H9 (cell line): ENCODE measurements around the gene PTTG1IP. TPM values are rescaled to one million over a fixed set of nuclear protein-coding genes. Genes with fewer than 3 reads are reported as not detected.

ENCODE experiments used
- DNase-seq: peaks from one replicate; pipeline ENCODE4 v3.0.0-alpha.2; 2017
- H2AFZ ChIP-seq: one replicate; pipeline ENCODE4 v1.6.1; 2013; ENCODE audit warnings: mild to moderate bottlenecking, low read length, control low read depth, moderate library complexity
- H2AK5ac ChIP-seq: 2 replicates; pipeline ENCODE4 v1.6.1; 2013; ENCODE audit warnings: low read length, control low read depth, mixed read lengths; ENCODE audit not compliant: insufficient read length
- H2BK120ac ChIP-seq: one replicate; pipeline ENCODE4 v1.6.1; 2013; ENCODE audit warnings: low read depth, mild to moderate bottlenecking, low read length, control low read depth, inconsistent platforms; ENCODE audit not compliant: poor library complexity, severe bottlenecking
- H2BK12ac ChIP-seq: 2 replicates; pipeline ENCODE4 v1.6.1; 2013; ENCODE audit warnings: low read length, control low read depth, mixed read lengths, low read depth; ENCODE audit not compliant: insufficient read length
- H2BK15ac ChIP-seq: 2 replicates; pipeline ENCODE4 v1.6.1; 2013; ENCODE audit warnings: low read depth, low read length, control low read depth
- H2BK20ac ChIP-seq: one replicate; pipeline ENCODE4 v1.6.1; 2013; ENCODE audit warnings: low read depth, mild to moderate bottlenecking, low read length, control low read depth, inconsistent platforms; ENCODE audit not compliant: poor library complexity, severe bottlenecking
- H2BK5ac ChIP-seq: 2 replicates; pipeline ENCODE4 v1.6.1; 2013; ENCODE audit warnings: low read length, control low read depth, mixed read lengths; ENCODE audit not compliant: insufficient read length
- H3K14ac ChIP-seq: 2 replicates; pipeline ENCODE4 v1.6.1; 2013; ENCODE audit warnings: low read length, control low read depth; ENCODE audit not compliant: insufficient read depth
- H3K18ac ChIP-seq: 2 replicates; pipeline ENCODE4 v1.6.1; 2013; ENCODE audit warnings: low read depth, mild to moderate bottlenecking, mixed read lengths, low read length, control low read depth; ENCODE audit not compliant: insufficient read length
- H3K23ac ChIP-seq: 2 replicates; pipeline ENCODE4 v1.6.1; 2013; ENCODE audit warnings: low read length, control low read depth, mixed read lengths, low read depth; ENCODE audit not compliant: insufficient read length
- H3K23me2 ChIP-seq: 2 replicates; pipeline ENCODE4 v1.6.1; 2013; ENCODE audit warnings: low read depth, mild to moderate bottlenecking, mixed read lengths, low read length, control low read depth; ENCODE audit not compliant: insufficient read length, poor library complexity, severe bottlenecking
- H3K27ac ChIP-seq: 2 replicates; pipeline ENCODE4 v1.5.1; 2013; ENCODE audit warnings: low read length, control low read depth, mixed read lengths, low read depth; ENCODE audit not compliant: insufficient read length
- H3K27me3 ChIP-seq: 2 replicates; pipeline ENCODE4 v1.6.1; 2013; ENCODE audit warnings: low read length, control low read depth, inconsistent platforms; ENCODE audit not compliant: insufficient read depth
- H3K4ac ChIP-seq: 2 replicates; pipeline ENCODE4 v1.6.1; 2013; ENCODE audit warnings: low read depth, mild to moderate bottlenecking, control low read depth, inconsistent platforms, low read length, moderate library complexity
- H3K4me1 ChIP-seq: 2 replicates; pipeline ENCODE4 v1.6.1; 2013; ENCODE audit warnings: low read length, control low read depth, inconsistent platforms; ENCODE audit not compliant: insufficient read depth
- H3K4me2 ChIP-seq: 2 replicates; pipeline ENCODE4 v1.6.1; 2013; ENCODE audit warnings: low read length, control low read depth, mixed read lengths; ENCODE audit not compliant: insufficient read length, insufficient read depth
- H3K56ac ChIP-seq: 2 replicates; pipeline ENCODE4 v1.6.1; 2013; ENCODE audit warnings: low read depth, mild to moderate bottlenecking, mixed read lengths, low read length, control low read depth; ENCODE audit not compliant: insufficient read length
- H3K79me1 ChIP-seq: 2 replicates; pipeline ENCODE4 v1.6.1; 2013; ENCODE audit warnings: low read depth, mild to moderate bottlenecking, moderate library complexity, low read length, control low read depth, inconsistent platforms; ENCODE audit not compliant: insufficient read depth, poor library complexity, severe bottlenecking
- H3K79me2 ChIP-seq: 2 replicates; pipeline ENCODE4 v1.6.1; 2013; ENCODE audit warnings: low read length, control low read depth, inconsistent platforms; ENCODE audit not compliant: insufficient read depth
- H3K9ac ChIP-seq: 2 replicates; pipeline ENCODE4 v1.6.1; 2013; ENCODE audit warnings: low read length, control low read depth, mixed read lengths; ENCODE audit not compliant: insufficient read length; ENCODE audit errors: extremely low read depth
- H3K9me3 ChIP-seq: one replicate; pipeline ENCODE4 v1.6.1; 2013; ENCODE audit warnings: low read depth, low read length, inconsistent platforms; ENCODE audit not compliant: control insufficient read depth
- H3T11ph ChIP-seq: one replicate; pipeline ENCODE4 v1.6.1; 2013; ENCODE audit warnings: mild to moderate bottlenecking, low read length, control low read depth, inconsistent platforms
- H4K20me1 ChIP-seq: one replicate; pipeline ENCODE4 v1.6.1; 2013; ENCODE audit not compliant: control insufficient read depth, insufficient read length, insufficient read depth
- H4K5ac ChIP-seq: 2 replicates; pipeline ENCODE4 v1.6.1; 2013; ENCODE audit warnings: low read depth, mild to moderate bottlenecking, mixed read lengths, low read length, control low read depth; ENCODE audit not compliant: insufficient read length
- H4K8ac ChIP-seq: replicated peaks from 2 replicates; pipeline ENCODE4 v1.6.1; 2013; ENCODE audit warnings: low read length, control low read depth, mixed read lengths, low read depth; ENCODE audit not compliant: insufficient read length
- H4K91ac ChIP-seq: 2 replicates; pipeline ENCODE4 v1.6.1; 2013; ENCODE audit warnings: low read depth, mild to moderate bottlenecking, moderate library complexity, mixed read lengths, low read length, control low read depth; ENCODE audit not compliant: insufficient read length
- H3K27ac Mint-ChIP-seq, 3 experiments: 2 replicates in 2 of 3; 3 replicates in 1 of 3; pipeline ENCODE4 v1.8.0; 2020 to 2021; ENCODE audit warnings: mixed read lengths in 3 of 3, mild to moderate bottlenecking in 1 of 3, moderate library complexity in 1 of 3
- H3K27me3 Mint-ChIP-seq: 2 replicates; pipeline ENCODE4 v1.8.0; 2021; ENCODE audit warnings: low read depth, mild to moderate bottlenecking, moderate library complexity, mixed read lengths
- H3K36me3 Mint-ChIP-seq, 3 experiments: 2 replicates in 2 of 3; 3 replicates in 1 of 3; pipeline ENCODE4 v1.8.0; 2020 to 2021; ENCODE audit warnings: low read depth in 3 of 3, mixed read lengths in 3 of 3; ENCODE audit not compliant: insufficient read depth in 1 of 3
- H3K4me1 Mint-ChIP-seq, 2 experiments: 2 replicates each; pipeline ENCODE4 v1.8.0; 2020; ENCODE audit warnings: mixed read lengths in 2 of 2
- H3K4me3 Mint-ChIP-seq, 2 experiments: 2 replicates in 1 of 2; 3 replicates in 1 of 2; pipeline ENCODE4 v1.8.0; 2020 to 2021; ENCODE audit warnings: mild to moderate bottlenecking in 2 of 2, mixed read lengths in 2 of 2, moderate library complexity in 1 of 2
- H3K9me3 Mint-ChIP-seq, 2 experiments: 2 replicates in 1 of 2; 3 replicates in 1 of 2; pipeline ENCODE4 v1.8.0; 2020; ENCODE audit warnings: mild to moderate bottlenecking in 2 of 2, mixed read lengths in 2 of 2, moderate library complexity in 1 of 2
- WGBS: extraction: QIAGEN DNeasy Blood & Tissue Kit; methylation state at CpG from one replicate; pipeline ENCODE4 v1.1.7; 2013; ENCODE audit warnings: missing lambda C conversion rate, low lambda C conversion rate, mixed read lengths; ENCODE audit not compliant: insufficient read length; ENCODE audit errors: extremely low coverage; 5-methylcytosine and 5-hydroxymethylcytosine counted together
- total RNA-seq: library from RNA; stranded (reverse); gene quantifications from 2 replicates; pipeline ENCODE4 v1.2.1, GENCODE V29; 2021
- TF ChIP-seq, protein P1 (sequence below): fragments of 200-600 bp; sonication (generic); conservative IDR thresholded peaks from 3 replicates; pipeline ENCODE4 v1.8.0; 2021; ENCODE audit warnings: antibody characterized with exemption, mild to moderate bottlenecking

Gene PTTG1IP
- total RNA-seq, 1 experiment from 2014 or later = 107 TPM

DNA sequence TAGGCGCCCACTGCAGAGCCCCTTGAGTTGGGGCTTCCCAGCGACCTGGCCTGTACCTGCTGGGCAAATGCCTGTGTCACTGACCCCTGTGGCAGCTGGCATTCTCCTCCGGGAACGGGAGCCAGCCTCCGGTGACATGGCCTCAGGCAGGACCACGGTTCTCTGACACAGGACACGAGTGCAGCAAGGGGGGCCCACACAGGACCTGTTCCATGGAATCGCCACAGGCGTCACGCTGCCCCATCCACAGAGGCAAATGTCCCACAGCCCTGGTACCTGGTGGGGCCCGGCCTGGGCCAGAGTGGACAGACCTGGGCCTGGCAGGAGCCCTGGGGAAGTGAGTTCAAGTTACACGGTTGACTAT is 44.6 kb upstream of the PTTG1IP start:
- no peak overlapping the region for H3K4ac ChIP-seq
- H3K27me3 Mint-ChIP-seq = peaks cover 57% of the 10 kb centered on the region

More for the DNA sequence above, 44.6 kb upstream of the PTTG1IP start:
- Histone ChIP-seq H4K5ac (no peak overlapping the region), H3K79me2 (no peaks in the 10 kb centered on the region), H2BK12ac (no peak overlapping the region), H3K18ac (no peak overlapping the region), H3K27ac (no peak overlapping the region), H4K91ac (no peak overlapping the region), H3K4me2 (no peak overlapping the region), H3K27me3 (peaks cover 39% of the 10 kb centered on the region; the same call in 1 of the 2 replicates), H4K20me1 (no peaks in the 10 kb centered on the region), H3K23ac (no peak overlapping the region), H3K9ac (no peak overlapping the region), H2BK5ac (no peak overlapping the region), H4K8ac (no peak overlapping the region), H2BK20ac (no peak overlapping the region), H2BK120ac (no peak overlapping the region), H3K9me3 (no peaks in the 10 kb centered on the region), H3K14ac (no peak overlapping the region; the same call in 1 of the 2 replicates), H3T11ph (no peak overlapping the region), H3K56ac (no peak overlapping the region), H2BK15ac (no peak overlapping the region), H3K4me1 (peaks cover 3% of the 10 kb centered on the region; the same call in 1 of the 2 replicates), H3K79me1 (no peaks in the 10 kb centered on the region), H2AK5ac (no peak overlapping the region), H2AFZ (no peak overlapping the region), H3K23me2 (no peaks in the 10 kb centered on the region)
- H3K36me3 Mint-ChIP-seq = no peaks in the 10 kb centered on the region
- H3K4me1 Mint-ChIP-seq = peaks cover 2 to 13% of the 10 kb centered on the region in 2 experiments
- TF ChIP-seq, protein P1, sequence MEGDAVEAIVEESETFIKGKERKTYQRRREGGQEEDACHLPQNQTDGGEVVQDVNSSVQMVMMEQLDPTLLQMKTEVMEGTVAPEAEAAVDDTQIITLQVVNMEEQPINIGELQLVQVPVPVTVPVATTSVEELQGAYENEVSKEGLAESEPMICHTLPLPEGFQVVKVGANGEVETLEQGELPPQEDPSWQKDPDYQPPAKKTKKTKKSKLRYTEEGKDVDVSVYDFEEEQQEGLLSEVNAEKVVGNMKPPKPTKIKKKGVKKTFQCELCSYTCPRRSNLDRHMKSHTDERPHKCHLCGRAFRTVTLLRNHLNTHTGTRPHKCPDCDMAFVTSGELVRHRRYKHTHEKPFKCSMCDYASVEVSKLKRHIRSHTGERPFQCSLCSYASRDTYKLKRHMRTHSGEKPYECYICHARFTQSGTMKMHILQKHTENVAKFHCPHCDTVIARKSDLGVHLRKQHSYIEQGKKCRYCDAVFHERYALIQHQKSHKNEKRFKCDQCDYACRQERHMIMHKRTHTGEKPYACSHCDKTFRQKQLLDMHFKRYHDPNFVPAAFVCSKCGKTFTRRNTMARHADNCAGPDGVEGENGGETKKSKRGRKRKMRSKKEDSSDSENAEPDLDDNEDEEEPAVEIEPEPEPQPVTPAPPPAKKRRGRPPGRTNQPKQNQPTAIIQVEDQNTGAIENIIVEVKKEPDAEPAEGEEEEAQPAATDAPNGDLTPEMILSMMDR = no peak
- H3K4me3 Mint-ChIP-seq = no peak overlapping the region; a peak in 2 of 5 replicates
- no peak overlapping the region for H3K27ac Mint-ChIP-seq
- no peak for DNase-seq
- H3K9me3 Mint-ChIP-seq = no peaks in the 10 kb centered on the region; a peak in 1 of 5 replicates
- no CpG with 5 or more reads among the region's 12 CpGs for WGBS
